GM12878 (cell line): ENCODE results near the gene LMX1A. TPM values are rescaled to one million over a fixed set of nuclear protein-coding genes. Genes with fewer than 3 reads are reported as not detected.

Experiments used
- ATAC-seq: fragments of 200-7000 bp; cut with Tn5 transposase; 3 replicates; pipeline ENCODE4 v1.9.1; 2020; ENCODE audit warnings: mild to moderate bottlenecking, moderate library complexity
- BruUV-seq: library from RNA; stranded (reverse); fragments of 400-500 nt; replicated peaks from 2 replicates; lab custom pipeline; 2021; lab: Mats Ljungman, UMichigan
- CTCF ChIA-PET: fragments of 300-600 bp; sonication (Branson Sonifier 250); formaldehyde crosslinking; extraction: SDS; loops from one replicate; lab custom pipeline; 2021; ENCODE audit warnings: inconsistent platforms; lab: Yijun Ruan, JAX
- POLR2A ChIA-PET: fragments of 350-600 bp; formaldehyde crosslinking; extraction: SDS; loops from one replicate; lab custom pipeline; 2021; ENCODE audit warnings: inconsistent platforms; lab: Charles Lee
- RAD21 ChIA-PET: fragments of 300-600 bp; sonication (Branson Sonifier 250); formaldehyde crosslinking; loops from one replicate; lab custom pipeline; 2023; ENCODE audit warnings: antibody characterized with exemption; ENCODE audit not compliant: unreplicated experiment; lab: Charles Lee
- SMC1A ChIA-PET: fragments of 300-600 bp; sonication (Branson Sonifier 250); formaldehyde crosslinking; loops from one replicate; lab custom pipeline; 2023; ENCODE audit not compliant: unreplicated experiment, uncharacterized antibody; lab: Charles Lee
- DNase-seq: peaks from one replicate; pipeline ENCODE4 v3.0.0-alpha.2; 2011; ENCODE audit warnings: low read depth, low spot score
- FAIRE-seq: peaks from 3 replicates; lab custom pipeline; 2011; peaks lifted over from hg19 to GRCh38; lab: Jason Lieb, UNC
- H2AFZ ChIP-seq: 2 replicates; pipeline ENCODE4 v1.6.0; 2011; ENCODE audit warnings: low read depth, low read length, control low read depth; ENCODE audit not compliant: control insufficient read depth
- H3K27ac ChIP-seq: 2 replicates; pipeline ENCODE4 v1.5.1; 2011; ENCODE audit warnings: control low read depth; ENCODE audit not compliant: control insufficient read depth, insufficient read depth
- H3K27me3 ChIP-seq, 2 experiments: replicated peaks in 1 of 2; 2 replicates each; pipeline versions ENCODE4 v1.6.0 to v1.6.1; 2011; ENCODE audit warnings: low read length in 1 of 2; ENCODE audit not compliant: control insufficient read depth in 2 of 2, insufficient read depth in 2 of 2
- H3K36me3 ChIP-seq, 2 experiments: 2 replicates each; pipeline ENCODE4 v1.5.1; 2011; ENCODE audit warnings: low read length in 1 of 2; ENCODE audit not compliant: control insufficient read depth in 2 of 2, insufficient read depth in 2 of 2
- H3K4me1 ChIP-seq: 2 replicates; pipeline ENCODE4 v1.6.1; 2011; ENCODE audit warnings: mild to moderate bottlenecking, low read length, moderate library complexity, mixed read lengths; ENCODE audit not compliant: control insufficient read depth, insufficient read depth
- H3K4me2 ChIP-seq: 2 replicates; pipeline ENCODE4 v1.6.0; 2011; ENCODE audit warnings: control low read depth; ENCODE audit not compliant: control insufficient read depth, insufficient read depth
- H3K4me3 ChIP-seq: fragments of 200-600 bp; sonication (generic); 2 replicates; pipeline ENCODE4 v1.5.1; 2016
- H3K79me2 ChIP-seq: 2 replicates; pipeline ENCODE4 v1.6.0; 2011; ENCODE audit warnings: low read length; ENCODE audit not compliant: control insufficient read depth, insufficient read depth
- H3K9ac ChIP-seq: 2 replicates; pipeline ENCODE4 v1.8.0; 2011; ENCODE audit warnings: low read length, control low read depth, mixed read lengths; ENCODE audit not compliant: control insufficient read depth, insufficient read depth
- H3K9me3 ChIP-seq: replicated peaks from 3 replicates; pipeline ENCODE4 v1.5.1; 2011; ENCODE audit warnings: mild to moderate bottlenecking, low read length; ENCODE audit not compliant: control insufficient read depth, insufficient read depth
- H4K20me1 ChIP-seq: 2 replicates; pipeline ENCODE4 v1.6.0; 2011; ENCODE audit not compliant: control insufficient read depth, insufficient read depth
- ATF3 ChIP-seq: IDR thresholded peaks from 2 replicates; pipeline ENCODE4 v1.6.1; 2011; ENCODE audit warnings: low read depth, mild to moderate bottlenecking, low read length, moderate library complexity, borderline replicate concordance; ENCODE audit errors: extremely low read depth
- BCL11A ChIP-seq: IDR thresholded peaks from 2 replicates; pipeline ENCODE4 v1.6.1; 2011; ENCODE audit warnings: low read depth, low read length
- BHLHE40 ChIP-seq, 2 experiments: fragments of 450-650 bp in 1 of 2; IDR thresholded peaks; 2 replicates each; pipeline ENCODE4 v1.6.1; 2011 to 2017; ENCODE audit warnings: low read depth in 2 of 2, borderline replicate concordance in 1 of 2, improper control_type of control experiment in 1 of 2, low read length in 1 of 2, mild to moderate bottlenecking in 1 of 2
- HSF1 ChIP-seq: fragments of 150-350 bp; IDR thresholded peaks from 2 replicates; pipeline ENCODE4 v1.6.1; 2014; ENCODE audit warnings: mild to moderate bottlenecking, low read depth, low read length
- JUNB ChIP-seq: IDR thresholded peaks from 2 replicates; pipeline ENCODE4 v1.6.1; 2016; ENCODE audit warnings: antibody characterized with exemption, mild to moderate bottlenecking
- NFIC ChIP-seq: IDR thresholded peaks from 2 replicates; pipeline ENCODE4 v1.6.1; 2012; ENCODE audit warnings: low read depth, mild to moderate bottlenecking, inconsistent platforms, low read length, moderate library complexity
- NFYB ChIP-seq: IDR thresholded peaks from 2 replicates; pipeline ENCODE4 v1.6.1; 2011; ENCODE audit warnings: low read depth, mild to moderate bottlenecking, low read length, improper control_type of control experiment, moderate library complexity; ENCODE audit not compliant: insufficient read depth
- PAX5 ChIP-seq: IDR thresholded peaks from 2 replicates; pipeline ENCODE4 v1.6.1; 2011; ENCODE audit warnings: low read depth, low read length, borderline replicate concordance
- RELA ChIP-seq: fragments of 450-650 bp; IDR thresholded peaks from 2 replicates; pipeline ENCODE4 v1.8.0; 2014; ENCODE audit warnings: borderline replicate concordance; ENCODE audit not compliant: partially characterized antibody
- STAT1 ChIP-seq: fragments of 450-650 bp; conservative IDR thresholded peaks from 2 replicates; pipeline ENCODE4 v1.6.1; 2014; ENCODE audit warnings: antibody characterized with exemption, mild to moderate bottlenecking
- ZBED1 ChIP-seq: IDR thresholded peaks from 2 replicates; pipeline ENCODE4 v1.6.1; 2016; ENCODE audit warnings: borderline replicate concordance
- ZNF592 ChIP-seq: fragments of 450-650 bp; IDR thresholded peaks from 2 replicates; pipeline ENCODE4 v1.6.1; 2017; ENCODE audit warnings: mild to moderate bottlenecking, moderate library complexity
- WGBS: methylation state at CpG from one replicate; pipeline ENCODE4 v1.1.6; 2016; ENCODE audit warnings: low lambda C conversion rate; ENCODE audit not compliant: insufficient replicate concordance, insufficient coverage; ENCODE audit errors: missing lambda C conversion rate; 5-methylcytosine and 5-hydroxymethylcytosine counted together
- in situ Hi-C: fragments of 300-500 bp; cut with MboI; formaldehyde crosslinking; loops from 9 replicates; pipeline ENCODE4 v1.14.3; 2018; ENCODE audit warnings: mixed read lengths
- intact Hi-C: fragments of 100-400 bp; cut with micrococcal nuclease; formaldehyde crosslinking; loops from one replicate; pipeline ENCODE4 v1.14.2; 2022; ENCODE audit not compliant: unreplicated experiment
- polyA plus RNA-seq, 11 experiments: library from polyadenylated mRNA; depleted of rRNA in 4 of 11; unstranded in 6 of 11; stranded (reverse) in 5 of 11; fragments of >200 nt; fragmentation: Nextera tagmentation in 4 of 11; fragmentation: Illumina TruSeq in 1 of 11; extraction: Ambion mirVana in 4 of 11; extraction: Trizol in 1 of 11; gene quantifications; 1 replicate in 1 of 11; 2 replicates in 10 of 11; pipeline versions ENCODE4 v1.2.1 to v1.2.3, GENCODE V29; 2011 to 2016; ENCODE audit warnings: inconsistent platforms in 2 of 11, missing spikeins in 2 of 11, low read depth in 1 of 11
- total RNA-seq, 4 experiments: library from RNA; depleted of rRNA in 3 of 4; stranded (reverse); fragments of >200 nt in 3 of 4; fragmentation: Illumina TruSeq in 1 of 4; extraction: Trizol in 1 of 4; gene quantifications; 2 replicates each; pipeline versions ENCODE4 v1.2.1 to v1.2.3, GENCODE V29; 2013 to 2021

The LMX1A gene
- total and polyA plus RNA-seq, 10 of the 15 experiments (the other 5 are each of a cell fraction or from before 2014, with no cell fraction given) = not detected

GRCh38 chr1:165241321-165241720 is 115.2 kb downstream of the LMX1A start:
- FAIRE-seq = no peak
- in situ Hi-C loops = no loop called here

GRCh38 chr1:165240492-165240891 is 116.0 kb downstream of the LMX1A start:
- no TSS peak for BruUV-seq
- in situ Hi-C loops = no loop called here
- no peak for TF ChIP-seq HSF1
- TF ChIP-seq ZNF592 = no peak
- TF ChIP-seq STAT1 = no peak
- no peak for TF ChIP-seq JUNB
- no peak for TF ChIP-seq ZBED1
- TF ChIP-seq NFIC = no peak
- TF ChIP-seq BHLHE40 (IDR thresholded peaks at IDR 0.05; ENCODE audit: borderline replicate concordance in 1 of 2, low read depth in 2 of 2, low read length in 1 of 2) = no peak
- TF ChIP-seq BCL11A = no peak
- TF ChIP-seq PAX5 = no peak
- no peak for TF ChIP-seq NFYB
- no peak for TF ChIP-seq ATF3

More at GRCh38 chr1:165241321-165241720, 115.2 kb downstream of the LMX1A start:
- Histone ChIP-seq H3K79me2 (no peaks in the 10 kb centered on the region), H3K36me3 (no peaks in the 10 kb centered on the region), H2AFZ (no peak overlapping the region), H3K4me1 (no peaks in the 10 kb centered on the region), H3K4me2 (no peak overlapping the region), H3K9me3 (no peaks in the 10 kb centered on the region), H3K27me3 (no peaks in the 10 kb centered on the region; a peak in 1 of 4 replicates), H3K4me3 (no peak overlapping the region), H3K9ac (no peak overlapping the region), H3K27ac (no peak overlapping the region), H4K20me1 (no peaks in the 10 kb centered on the region)
- intact Hi-C loops = no loop called here
- WGBS = 28% methylated on average over 2 of the region's 2 CpGs
- ATAC-seq (no peak), DNase-seq (no peak)
- SMC1A ChIA-PET = interaction anchor here (1.2 kb wide), 1 partner anchor 110 kb away, joined by 3 read pairs; no protein-coding TSS in a partner anchor
- POLR2A ChIA-PET = no interaction called here
- no peak for TF ChIP-seq RELA
- BruUV-seq = no TSS peak
- CTCF ChIA-PET = interaction anchor here (0.7 to 1.5 kb wide), 2 partner anchors 13 to 16 kb away, joined by 3 to 5 read pairs; no protein-coding TSS in a partner anchor
- RAD21 ChIA-PET = no interaction called here

More at GRCh38 chr1:165240492-165240891, 116.0 kb downstream of the LMX1A start:
- no peak for FAIRE-seq
- H3K36me3 ChIP-seq = no peaks in the 10 kb centered on the region
- H3K79me2 ChIP-seq = no peaks in the 10 kb centered on the region
- no peak for DNase-seq
- WGBS = 4% methylated on average over 4 of the region's 4 CpGs
- intact Hi-C loops = no loop called here
- POLR2A ChIA-PET = no interaction called here
- H3K9ac ChIP-seq = no peak overlapping the region
- H3K9me3 ChIP-seq = no peaks in the 10 kb centered on the region
- H3K27me3 ChIP-seq = peaks cover 0 to 2% of the 10 kb centered on the region in 2 experiments
- no peaks in the 10 kb centered on the region for H3K4me1 ChIP-seq
- no peak for ATAC-seq
- SMC1A ChIA-PET = interaction anchor here (1.2 kb wide), 1 partner anchor 110 kb away, joined by 3 read pairs; no protein-coding TSS in a partner anchor
- no peaks in the 10 kb centered on the region for H4K20me1 ChIP-seq
- RAD21 ChIA-PET = no interaction called here
- no peak overlapping the region for H3K27ac ChIP-seq
- CTCF ChIA-PET = interaction anchor here (0.7 to 1.5 kb wide), 2 partner anchors 14 to 17 kb away, joined by 3 to 5 read pairs; no protein-coding TSS in a partner anchor
- no peak overlapping the region for H2AFZ ChIP-seq
- no peak overlapping the region for H3K4me3 ChIP-seq
- no peak overlapping the region for H3K4me2 ChIP-seq
